Measurements from ENCODE around the gene HOXD3.

The HOXD3 gene

GRCh38 chr2:176151442-176152287 is 5.4 kb upstream of the HOXD3 start, which contains the start of gene HOXD4:
HOXD4 (plus strand) TSS chr2:176151550; CDS start chr2:176151634, 84 bp downstream.
- no peak for DNase-seq

GRCh38 chr2:176152350-176153181 is 4.5 kb upstream of the HOXD3 start:
- DNase-seq: no peak

- DNase-seq: no peak
Observed at GRCh38 chr2:176154576-176155252, 2.4 kb upstream of the HOXD3 start.

GRCh38 chr2:176155356-176156044 is 1.6 kb upstream of the HOXD3 start:
- no peak for DNase-seq

- DNase-seq: no peak
Observed at GRCh38 chr2:176156301-176156806, 753 bp upstream of the HOXD3 start.

- DNase-seq: no peak
Observed at GRCh38 chr2:176157499-176158185, 535 bp downstream of the HOXD3 start.

GRCh38 chr2:176158186-176158591 is 1.1 kb downstream of the HOXD3 start:
- no peak for DNase-seq

GRCh38 chr2:176158855-176159662 is 2.0 kb downstream of the HOXD3 start:
- DNase-seq: no peak

- DNase-seq: no peak
Observed at GRCh38 chr2:176159663-176160250, 2.6 kb downstream of the HOXD3 start.

- no peak for DNase-seq
Observed at GRCh38 chr2:176160251-176160985, 3.3 kb downstream of the HOXD3 start.

- DNase-seq: no peak
Observed at GRCh38 chr2:176160986-176161824, 4.1 kb downstream of the HOXD3 start.

- no peak for DNase-seq
Observed at GRCh38 chr2:176161825-176162626, 4.9 kb downstream of the HOXD3 start.

- no peak for DNase-seq
Observed at GRCh38 chr2:176162911-176163671, 6.0 kb downstream of the HOXD3 start.

- no peak for DNase-seq
Observed at GRCh38 chr2:176163672-176164056, 6.6 kb downstream of the HOXD3 start.

- DNase-seq: no peak
Observed at GRCh38 chr2:176164201-176164600, 7.1 kb downstream of the HOXD3 start.

GRCh38 chr2:176164611-176165369 is 7.7 kb downstream of the HOXD3 start:
- no peak for DNase-seq

Measured in NCI-H1105 treated with DMSO at 0.1 percent for 48 hours (cell line).